Stimulated activated CD4-positive, alpha-beta T cell treated with anti-CD3 and anti-CD28 coated beads, Interleukin-4, amount 100 ng/mL, for 4 hours (primary cell): Measurements from ENCODE around the gene MEX3A.

Source experiments
- DNase-seq, 2 experiments: peaks; one replicate each; pipeline ENCODE4 v3.0.0-alpha.2; 2020

MEX3A gene

DNA sequence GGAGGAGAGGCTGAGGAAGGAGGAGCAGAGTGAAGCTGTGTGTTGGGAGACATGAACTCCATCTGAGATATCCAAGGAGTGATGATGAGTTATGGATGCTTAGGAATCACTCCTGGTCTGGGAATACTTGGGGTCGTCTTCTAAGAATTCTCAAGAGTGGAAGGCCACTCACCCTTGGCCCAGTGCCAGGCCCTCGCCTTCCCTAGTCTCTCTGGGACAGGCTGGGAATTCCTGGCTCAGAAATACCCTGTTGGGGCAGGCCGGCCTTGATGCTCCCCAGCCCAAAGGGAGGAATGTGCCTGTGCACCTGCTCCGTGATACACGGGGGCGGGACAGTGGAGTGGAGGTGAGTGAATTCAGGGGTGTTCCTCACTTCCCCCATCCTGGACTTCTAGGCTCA lies 19.6 kb upstream of the MEX3A start:
- DNase-seq = no peak

DNA sequence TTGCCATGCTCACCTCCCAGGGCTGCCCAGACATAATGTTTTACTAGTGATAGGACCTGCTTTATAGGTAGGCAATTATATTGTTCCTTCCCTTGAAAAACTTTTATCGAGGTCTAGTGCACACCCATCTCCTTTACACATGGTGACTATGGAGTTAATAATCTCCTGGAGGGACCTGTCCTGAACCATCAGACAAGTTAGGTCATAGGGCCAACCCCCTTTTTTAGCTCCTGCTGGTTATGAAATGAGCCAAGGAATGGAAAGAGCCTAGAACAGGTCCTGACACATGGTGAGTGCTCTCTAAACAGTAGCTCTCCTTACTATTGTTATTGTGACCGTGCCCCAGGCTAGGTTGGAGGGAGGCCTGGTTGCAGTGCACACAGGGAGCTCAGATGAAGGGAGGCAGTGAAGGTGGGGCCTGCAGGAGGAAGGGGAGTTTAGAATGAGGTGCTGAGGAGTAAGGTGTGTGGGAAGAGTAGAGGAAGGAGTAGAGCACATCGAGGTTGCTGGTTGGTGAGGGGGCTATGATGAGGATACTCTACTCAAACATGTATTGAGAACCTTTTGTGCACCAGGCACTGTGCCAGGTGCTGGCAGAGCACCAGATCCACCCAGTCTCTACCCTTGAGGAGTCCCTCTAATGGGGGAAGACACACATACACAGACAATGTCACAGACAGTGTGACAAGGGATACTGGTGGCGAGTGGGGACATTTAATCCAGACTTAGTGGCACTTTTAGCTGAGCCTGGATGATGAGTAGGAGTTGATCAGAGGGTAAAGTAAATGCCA lies 18.1 kb upstream of the MEX3A start:
- no peak for DNase-seq

DNA sequence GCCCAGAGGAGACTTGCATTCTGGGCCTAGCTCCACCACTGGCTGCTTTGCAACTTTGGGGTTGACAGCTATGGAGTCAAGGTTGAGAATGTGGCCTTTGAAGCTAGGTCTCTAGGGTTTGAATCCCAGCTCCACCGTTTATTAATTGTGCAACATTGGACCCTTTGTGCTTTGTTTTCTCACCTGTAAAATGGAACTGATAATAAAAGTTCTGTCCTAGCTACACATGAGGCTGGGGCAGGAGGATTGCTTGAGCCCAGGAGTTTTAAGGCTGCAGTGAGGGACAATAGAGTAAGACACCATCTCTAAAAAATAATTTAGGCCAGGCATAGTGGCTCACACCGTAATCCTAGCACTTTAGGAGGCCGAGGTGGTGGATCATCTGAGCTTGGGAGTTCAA lies 17.0 kb upstream of the MEX3A start:
- DNase-seq = no peak

DNA sequence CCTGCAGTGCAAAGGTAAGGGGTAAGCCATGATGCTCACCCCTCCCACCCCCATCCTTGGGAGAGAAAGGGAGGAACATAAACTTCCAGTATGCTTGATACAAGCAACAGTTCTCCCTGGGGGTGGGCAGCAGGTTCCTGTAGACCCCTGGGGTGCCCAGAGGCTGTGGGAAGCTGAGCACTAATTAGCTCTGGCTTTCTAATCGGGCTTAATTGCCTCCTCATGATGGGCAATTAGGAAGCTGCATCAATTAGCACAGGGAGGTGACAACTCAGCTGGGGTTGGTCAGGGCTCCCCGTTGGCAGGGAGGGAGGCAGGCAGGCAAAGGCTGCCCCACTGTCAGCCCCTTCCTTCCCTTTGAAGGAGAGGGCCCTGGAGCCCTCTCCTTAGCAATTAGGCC lies 16.5 kb upstream of the MEX3A start:
- no peak for DNase-seq

DNA sequence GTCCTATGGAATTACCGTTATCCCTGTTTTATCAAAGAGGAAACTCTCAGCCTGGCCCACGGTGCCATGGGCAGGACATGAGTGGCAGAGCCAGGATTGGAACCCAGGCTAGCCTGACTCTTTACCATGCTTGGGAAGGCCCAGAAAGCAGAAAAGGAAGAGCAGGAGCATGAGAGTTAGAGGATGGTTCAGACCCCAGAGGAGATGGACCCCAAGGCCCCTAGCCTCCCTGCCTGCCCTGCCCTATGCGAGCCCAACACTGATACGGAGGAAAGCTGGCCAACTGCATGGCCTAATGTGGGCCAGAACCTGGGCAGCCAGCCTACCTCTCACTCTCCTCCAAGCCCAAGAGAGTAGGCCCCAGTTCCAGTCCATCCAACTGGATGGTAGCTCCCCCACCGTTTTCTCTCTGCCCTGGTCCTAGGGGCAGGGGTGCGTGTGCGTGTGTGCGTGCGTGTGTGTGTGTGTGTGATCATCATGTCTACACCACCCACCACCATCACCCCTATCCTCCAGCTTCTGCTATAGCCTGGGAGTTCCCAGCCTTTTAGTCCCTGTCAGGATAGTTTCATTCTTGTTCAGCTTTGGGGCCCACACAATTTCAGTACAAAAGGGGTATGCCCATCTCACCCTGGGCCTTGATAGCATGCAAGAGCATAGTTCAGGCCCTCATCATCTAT lies 15.4 kb upstream of the MEX3A start:
- DNase-seq = no peak

DNA sequence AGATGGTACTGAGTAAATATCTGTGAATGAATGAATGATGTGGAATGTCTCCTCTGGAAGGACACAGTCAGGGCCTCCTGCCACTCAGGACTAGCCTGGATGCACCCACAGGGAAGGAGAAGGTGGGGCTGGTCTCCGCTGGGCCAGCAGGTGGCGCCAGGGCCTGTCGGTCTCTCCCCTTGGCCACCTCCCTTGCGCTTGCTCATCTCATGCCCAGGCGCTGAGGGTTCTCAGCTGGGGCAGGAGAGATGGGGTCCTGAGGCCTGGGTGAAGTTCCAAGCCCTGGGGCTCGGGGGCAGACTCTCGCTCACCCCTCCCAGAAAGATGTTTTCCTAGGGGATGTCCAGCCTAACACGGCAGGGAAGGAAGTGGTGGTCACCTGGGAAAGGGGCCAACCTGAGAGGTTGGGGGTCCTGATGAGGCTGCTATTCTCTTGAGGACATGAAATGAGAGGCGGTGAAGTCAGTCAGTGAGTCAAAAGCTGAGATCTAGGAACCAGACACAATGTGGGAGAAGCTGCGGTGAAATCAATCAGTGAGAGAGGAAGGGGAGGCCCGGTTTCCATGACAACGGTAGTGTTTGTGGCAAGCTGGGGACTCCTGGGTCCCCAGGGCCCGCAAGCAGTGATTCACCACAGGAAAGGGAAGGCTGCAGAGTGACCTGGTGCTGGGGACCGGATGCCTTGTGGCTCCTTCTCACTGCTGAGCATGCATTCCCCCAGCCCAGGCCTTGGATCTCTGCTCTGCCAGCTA lies 14.6 kb upstream of the MEX3A start:
- DNase-seq = peak; percentile 82 to 89

DNA sequence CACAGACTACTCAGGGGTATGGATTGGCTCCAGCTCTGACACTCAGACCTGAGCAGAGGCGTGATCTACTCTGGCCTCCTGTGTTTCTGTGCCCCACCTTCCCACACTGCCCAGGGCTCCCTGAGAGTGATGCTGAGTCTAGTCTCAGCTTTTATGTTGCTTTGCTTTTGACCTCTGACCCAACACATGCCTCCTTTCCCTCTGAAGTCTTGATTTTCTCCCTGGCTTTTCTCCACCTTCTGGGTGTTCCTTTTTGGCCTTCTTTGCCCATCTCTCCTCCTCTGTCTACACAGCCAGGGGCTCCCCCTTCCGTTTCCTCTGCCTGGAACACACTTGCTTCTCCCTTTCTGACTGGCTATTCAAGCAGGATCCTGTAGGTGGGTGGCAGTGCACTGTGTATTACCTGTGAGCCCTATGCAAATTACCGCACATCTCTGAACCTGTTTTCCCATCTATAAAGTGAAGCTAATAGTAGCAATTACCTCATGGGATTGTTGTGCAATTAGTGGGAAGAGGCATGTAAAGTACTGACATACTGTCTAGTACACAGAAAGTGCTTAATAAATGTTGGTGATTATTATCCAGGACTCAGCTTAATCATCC lies 13.7 kb upstream of the MEX3A start:
- DNase-seq = no peak

DNA sequence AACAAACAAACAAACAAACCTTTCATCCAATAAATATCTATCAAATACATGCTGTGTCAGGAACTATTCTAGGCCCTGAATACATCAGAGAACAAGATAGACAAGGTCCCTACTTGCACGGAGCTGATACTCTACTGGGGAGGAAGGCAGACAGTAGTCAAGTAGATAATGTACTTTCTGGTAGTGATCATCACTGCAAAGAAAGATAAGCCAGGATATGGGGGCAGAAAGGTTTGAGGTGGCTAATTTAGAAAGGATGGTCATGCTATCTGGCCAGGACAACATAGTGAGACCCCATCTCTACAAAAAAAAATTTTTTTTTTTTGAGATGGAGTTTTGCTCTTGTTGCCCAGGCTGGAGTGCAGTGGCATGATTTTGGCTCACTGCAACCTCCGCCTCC lies 9.3 kb upstream of the MEX3A start:
- no peak for DNase-seq

DNA sequence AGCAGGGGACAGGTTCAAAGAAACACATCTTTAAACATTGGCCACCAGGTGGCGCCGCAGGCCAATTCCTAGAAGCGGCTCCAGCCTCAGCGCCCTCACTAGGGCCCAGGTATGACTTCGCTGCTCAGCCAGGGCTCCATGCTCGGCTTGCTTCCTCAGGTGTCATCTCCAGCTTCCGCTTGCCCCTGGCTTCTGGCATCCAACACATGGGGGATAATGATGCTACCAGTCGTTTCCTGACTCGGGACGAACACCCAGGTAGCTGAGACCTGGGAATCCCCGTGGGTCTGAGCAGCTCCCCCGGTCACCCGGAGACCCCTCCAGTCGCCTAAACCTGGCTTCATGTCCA lies 8.5 kb upstream of the MEX3A start:
- DNase-seq = peak; percentile 84 to 92

DNA sequence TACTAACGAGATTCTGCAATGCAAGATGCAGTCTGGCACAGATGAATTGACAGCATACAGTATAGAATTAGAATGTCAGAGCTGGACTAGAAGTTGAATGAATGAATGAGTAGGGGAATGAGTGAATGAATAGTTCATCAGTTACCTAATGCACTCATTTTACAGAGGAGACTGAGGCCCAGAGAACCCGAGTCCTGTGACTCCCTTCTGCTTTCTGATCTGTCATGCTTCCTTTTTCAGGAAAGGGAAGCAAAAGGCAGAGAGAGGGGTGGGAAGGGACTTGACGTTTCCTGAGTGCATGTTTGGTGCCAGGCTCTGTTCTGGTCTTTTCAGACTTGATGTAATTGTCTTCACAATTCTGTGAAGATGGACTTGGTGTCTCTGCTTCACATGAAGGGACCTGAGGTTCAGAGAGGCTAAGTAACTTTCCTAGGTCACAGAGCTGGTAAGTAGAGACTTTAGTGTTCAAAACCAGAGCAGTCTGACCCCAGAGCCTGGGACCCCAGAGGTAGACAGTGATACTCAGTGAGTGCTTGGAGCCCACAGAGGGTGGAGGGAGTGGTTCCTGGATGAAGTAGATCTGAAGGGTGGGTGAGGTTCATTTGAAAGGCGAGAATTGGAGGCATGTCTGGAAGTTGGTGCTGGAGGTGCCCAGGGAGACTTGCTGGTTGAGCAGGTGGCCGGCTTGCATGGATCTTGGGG lies 8.0 kb upstream of the MEX3A start:
- DNase-seq = no peak

DNA sequence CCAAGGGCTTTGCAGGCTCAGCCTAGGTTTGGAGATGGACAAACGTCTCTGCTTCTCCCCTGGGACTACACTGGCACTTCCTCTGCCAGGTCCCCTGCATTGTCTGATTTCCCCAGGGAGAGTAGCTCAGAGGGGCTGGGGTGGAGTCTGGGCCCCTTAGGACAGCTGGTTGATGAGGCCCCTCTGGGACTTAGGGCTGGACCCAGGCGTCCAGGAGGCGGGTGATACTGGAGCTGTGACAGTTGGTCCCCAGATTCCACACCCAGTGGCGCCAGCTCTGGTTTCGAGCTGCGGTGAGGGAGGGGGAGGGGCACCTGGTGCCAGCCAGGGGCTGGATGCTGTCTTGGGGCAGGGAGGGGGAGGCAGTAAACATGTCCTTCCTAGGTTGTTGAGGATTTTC lies 7.4 kb upstream of the MEX3A start:
- no peak for DNase-seq

DNA sequence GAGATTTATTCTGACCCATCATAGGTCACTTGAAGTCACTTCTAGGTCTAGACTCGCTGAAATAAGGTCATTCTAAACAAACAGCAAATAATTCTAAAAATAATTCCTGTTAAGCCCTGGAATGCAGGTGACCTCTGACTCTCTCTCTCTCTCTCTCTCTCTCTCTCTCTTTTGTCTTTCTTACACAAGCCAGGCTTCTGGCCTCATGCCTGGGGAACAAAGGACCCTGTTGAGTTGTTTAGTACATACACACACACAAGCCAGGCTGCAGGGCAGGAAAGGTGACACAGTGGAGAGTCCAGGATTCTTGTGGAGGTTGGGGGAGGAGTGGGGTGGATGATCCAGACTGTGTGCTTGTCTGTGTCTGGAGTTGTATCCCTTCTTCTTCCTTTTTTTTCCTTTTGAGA lies 4.0 kb upstream of the MEX3A start:
- no peak for DNase-seq

DNA sequence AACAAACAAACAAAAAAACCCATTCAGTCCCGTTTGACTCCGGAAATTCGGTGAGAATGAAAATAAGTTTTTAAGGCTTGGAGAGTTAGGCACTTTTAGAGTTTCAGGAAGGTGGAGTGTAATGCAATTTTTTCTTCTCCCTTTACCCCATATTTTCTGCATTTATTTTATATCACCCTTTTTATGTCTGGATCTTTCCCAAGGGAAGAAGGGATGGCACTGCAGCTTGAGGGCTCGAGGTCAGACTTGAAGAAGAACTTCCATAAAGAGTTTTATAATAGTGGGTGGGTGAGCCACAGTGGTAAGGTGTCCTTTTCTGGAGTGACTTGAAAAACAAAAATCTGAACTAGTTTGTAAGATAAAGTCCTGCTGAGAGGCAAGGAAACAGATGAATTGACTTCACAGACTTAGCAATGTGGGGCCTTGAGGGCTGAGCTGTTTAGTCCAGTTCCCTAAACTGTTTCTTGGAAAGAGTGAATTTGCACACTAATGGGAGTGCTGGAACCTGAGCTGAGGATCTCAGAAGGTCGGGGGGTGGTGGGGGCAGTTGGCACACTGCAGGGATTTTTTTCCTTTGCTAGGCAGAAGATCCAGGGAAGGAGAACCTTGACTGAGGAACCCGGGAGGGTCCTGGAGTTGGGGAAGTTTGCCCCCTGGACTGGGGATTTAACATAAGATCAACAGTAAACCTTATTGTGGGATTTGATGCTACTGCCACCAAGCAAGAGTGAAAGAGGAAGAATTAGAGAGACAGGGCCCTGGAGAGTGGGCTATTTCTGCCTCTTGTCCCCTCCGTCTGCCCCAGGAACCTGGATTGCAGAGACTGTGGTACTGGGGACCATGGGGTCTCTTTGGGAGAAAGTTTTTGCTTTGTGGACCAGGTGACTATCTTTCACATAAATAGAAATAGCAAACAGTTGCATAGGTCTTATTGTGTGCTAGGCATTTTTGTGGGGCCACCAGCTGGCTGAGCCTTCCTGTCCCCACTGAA lies 1.8 kb upstream of the MEX3A start:
- no peak for DNase-seq

DNA sequence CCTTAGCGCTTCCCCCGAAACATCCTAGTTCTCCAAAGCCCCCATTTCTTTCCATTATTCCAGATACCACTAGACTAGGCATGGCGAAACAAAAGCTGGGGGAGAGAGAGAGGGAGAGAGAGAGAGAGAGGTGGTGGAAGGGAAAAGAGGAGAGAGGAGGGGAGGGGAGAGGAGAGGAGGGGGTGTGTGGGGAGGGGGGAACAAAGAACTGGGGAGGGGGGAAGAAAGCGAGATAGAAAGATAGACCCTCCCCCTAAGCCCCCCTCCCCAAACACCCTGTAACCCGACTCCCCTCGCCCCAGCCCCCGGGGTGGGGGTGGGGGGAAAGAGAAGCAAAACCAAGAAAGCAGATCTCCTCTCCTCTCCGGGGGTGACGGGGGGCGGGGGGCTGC lies 352 bp downstream of the MEX3A start:
- DNase-seq = no peak

DNA sequence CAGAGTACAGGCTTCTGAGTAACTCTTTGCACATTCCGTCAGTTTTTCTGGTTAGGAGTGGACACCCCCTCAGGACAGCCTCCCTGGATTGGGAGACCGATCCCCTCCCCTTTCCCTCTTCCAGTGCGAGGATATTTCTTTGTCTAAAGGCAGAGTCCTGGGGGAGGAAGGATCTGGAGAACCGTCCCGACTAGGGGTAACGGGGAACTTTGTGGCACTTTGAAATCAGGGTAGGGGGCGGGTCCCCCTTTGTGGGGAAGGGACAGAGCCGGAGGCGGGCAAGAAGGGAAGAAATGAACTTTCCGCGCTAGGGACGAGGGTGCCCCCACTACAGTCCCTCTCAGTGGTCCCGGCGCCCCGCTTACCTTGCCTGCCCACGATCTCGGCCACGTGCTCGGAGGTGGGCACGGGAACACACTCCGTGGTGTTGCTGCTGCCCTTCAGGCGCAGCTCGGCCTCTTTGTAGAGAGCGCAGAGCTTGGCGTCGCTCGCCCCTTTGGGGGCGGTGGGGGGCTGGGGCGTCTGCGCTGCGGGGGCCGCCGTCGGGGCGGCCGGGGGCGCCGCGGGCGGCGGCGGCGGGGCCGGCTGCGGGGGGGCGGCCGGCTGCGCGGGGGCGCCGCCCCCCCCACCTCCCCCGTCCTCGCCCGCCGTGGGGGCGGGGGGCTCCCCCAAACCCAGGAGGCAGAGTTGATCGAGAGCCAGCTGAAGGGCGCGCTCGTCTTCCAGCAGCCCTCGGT lies 917 bp downstream of the MEX3A start:
- DNase-seq = peak in 1 of 2 experiments; percentile 34

DNA sequence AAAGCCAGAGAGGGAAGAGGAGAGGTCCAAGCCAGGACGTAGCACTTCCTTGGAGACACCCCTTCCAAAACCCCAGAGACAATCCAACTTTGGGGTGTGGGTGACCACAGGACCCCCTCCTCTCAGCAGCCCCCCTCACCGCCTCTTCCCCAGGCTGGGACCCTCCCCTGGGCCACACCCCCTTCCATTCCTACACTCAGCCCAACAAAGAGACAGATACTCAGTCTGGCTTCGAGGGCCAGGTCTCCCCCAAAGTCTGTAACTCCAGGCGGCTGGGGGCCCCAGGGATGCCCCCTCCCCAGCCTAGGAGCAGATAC lies 1.4 kb downstream of the MEX3A start:
- DNase-seq = no peak

DNA sequence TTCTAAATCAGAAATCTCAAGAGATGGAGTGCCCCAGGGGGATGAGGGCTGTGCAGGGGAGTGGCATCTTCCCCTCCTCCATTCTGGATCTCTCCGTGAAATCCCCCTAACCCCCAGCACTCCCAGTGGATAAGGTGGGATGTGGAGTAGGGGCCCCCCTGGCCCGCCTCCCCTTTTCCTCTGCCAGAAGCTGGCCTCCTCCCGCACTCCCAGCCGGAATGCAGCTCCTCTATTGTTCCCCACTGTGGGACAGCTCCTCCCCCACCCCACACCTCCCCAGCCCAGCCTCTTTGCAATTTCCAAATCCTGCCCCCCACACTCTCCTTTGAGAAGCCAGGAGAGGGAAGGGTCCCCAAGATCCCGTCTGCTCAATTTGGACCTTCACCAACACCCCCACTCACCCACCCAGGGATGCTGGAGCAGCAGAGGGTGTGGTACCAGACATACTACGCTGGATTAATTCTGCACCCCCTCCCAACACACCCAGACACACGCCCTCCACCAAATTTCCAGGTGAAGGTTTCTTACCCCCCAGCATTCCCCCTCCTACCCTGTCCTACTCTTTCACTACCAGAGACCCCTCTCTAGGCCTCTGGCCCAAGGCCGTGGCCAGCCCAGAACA lies 1.9 kb downstream of the MEX3A start:
- no peak for DNase-seq

DNA sequence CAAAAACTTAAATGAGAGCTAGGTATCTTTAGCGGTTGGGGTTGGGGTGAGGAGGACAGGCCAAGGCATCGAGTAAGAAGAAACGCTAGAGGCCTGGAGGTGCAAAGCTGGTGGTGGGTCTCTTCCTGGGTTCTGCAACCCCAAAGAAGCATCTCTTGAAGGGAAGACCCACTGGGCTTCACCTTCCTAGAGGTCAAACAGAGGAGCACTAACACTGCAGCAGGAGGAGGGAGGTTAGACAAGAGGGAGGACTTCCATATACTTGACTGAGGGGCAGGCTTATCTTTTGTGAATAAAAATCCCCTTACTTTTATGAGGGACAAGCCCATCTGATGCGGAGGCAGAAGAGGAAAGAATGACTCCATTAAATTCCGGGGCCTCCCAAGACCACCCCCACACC lies 2.5 kb downstream of the MEX3A start:
- no peak for DNase-seq

DNA sequence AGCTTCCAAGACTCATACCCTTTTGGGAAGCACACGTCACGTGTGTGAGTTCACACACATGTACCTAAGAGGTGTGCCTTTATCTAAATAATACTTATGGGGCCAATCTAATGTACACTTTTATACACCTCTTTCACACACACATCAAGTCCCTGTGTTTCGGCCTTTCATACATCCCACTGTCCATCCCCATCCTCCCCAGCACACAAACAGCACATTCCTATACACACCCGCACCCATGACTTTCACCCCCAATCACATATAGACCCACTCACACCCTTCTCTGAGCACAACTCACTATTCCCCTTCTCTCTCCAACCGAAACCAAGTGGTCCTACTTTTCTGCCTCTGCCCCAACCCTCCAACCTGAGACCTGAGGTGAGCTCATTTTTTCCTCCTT lies 3.5 kb downstream of the MEX3A start:
- DNase-seq = no peak

DNA sequence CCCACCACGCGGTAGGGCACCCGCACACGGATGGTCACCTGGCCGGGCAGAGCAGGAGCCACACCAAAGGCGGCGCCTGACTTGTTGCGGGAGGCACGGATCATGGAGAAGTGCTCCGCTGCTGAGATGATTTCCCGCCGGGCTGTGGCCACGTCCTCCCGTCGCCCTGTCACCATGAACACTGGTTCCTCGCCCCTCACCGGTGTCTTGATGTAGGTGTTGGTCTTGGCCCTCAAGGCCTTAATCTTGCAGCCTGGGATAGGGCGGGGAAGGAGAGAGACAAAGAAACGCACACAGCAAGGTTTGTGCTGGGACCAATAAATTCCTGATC lies 4.9 kb downstream of the MEX3A start:
- DNase-seq = no peak
